Neural progenitor cell (in vitro differentiated cells): Measurements from ENCODE around the gene GET3.
"Not testable (repeated sequence)": the region's sequence is repeated elsewhere in the genome, so short reads cannot be mapped to it uniquely, and the experiment has no call there.

Experiments used
- EZH2 ChIP-seq: fragments of 200-600 bp; sonication (generic); IDR thresholded peaks from 2 replicates; pipeline ENCODE4 v1.6.1; 2017; ENCODE audit warnings: antibody characterized with exemption, mild to moderate bottlenecking, moderate library complexity
- EZH2phosphoT487 ChIP-seq: fragments of 200-600 bp; sonication (generic); IDR thresholded peaks from 2 replicates; pipeline ENCODE4 v1.6.1; 2017; ENCODE audit warnings: antibody characterized with exemption
- TF ChIP-seq, protein P1 (sequence below): fragments of 200-600 bp; sonication (generic); IDR thresholded peaks from 2 replicates; pipeline ENCODE4 v1.5.1; 2017; ENCODE audit warnings: antibody characterized with exemption, mild to moderate bottlenecking

DNA sequence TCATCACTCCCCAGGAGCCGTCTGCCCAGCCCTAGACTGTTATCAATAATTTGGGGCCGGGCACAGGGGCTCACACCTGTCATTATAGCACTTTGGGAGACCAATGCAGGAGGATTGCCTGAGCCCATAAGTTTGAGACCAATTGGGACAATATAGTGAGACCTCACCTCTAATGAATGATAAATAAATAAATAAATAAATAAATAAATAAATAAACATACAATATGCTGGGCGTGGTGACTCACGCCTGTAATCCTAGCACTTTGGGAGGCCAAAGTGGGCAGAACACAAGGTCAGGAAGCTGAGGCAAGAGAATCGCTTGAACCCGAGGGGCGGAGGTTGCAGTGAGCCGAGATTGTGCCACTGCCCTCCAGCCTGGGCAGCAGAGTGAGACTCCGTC lies 24.0 kb upstream of the GET3 start:
- TF ChIP-seq, protein P1, sequence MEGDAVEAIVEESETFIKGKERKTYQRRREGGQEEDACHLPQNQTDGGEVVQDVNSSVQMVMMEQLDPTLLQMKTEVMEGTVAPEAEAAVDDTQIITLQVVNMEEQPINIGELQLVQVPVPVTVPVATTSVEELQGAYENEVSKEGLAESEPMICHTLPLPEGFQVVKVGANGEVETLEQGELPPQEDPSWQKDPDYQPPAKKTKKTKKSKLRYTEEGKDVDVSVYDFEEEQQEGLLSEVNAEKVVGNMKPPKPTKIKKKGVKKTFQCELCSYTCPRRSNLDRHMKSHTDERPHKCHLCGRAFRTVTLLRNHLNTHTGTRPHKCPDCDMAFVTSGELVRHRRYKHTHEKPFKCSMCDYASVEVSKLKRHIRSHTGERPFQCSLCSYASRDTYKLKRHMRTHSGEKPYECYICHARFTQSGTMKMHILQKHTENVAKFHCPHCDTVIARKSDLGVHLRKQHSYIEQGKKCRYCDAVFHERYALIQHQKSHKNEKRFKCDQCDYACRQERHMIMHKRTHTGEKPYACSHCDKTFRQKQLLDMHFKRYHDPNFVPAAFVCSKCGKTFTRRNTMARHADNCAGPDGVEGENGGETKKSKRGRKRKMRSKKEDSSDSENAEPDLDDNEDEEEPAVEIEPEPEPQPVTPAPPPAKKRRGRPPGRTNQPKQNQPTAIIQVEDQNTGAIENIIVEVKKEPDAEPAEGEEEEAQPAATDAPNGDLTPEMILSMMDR, result not testable (repeated sequence)
- TF ChIP-seq EZH2phosphoT487, EZH2: not testable (repeated sequence)
